ENCODE measurements around the gene GCNT1. TPM values are rescaled to one million over a fixed set of nuclear protein-coding genes. Genes with fewer than 3 reads are reported as not detected.

The GCNT1 gene
- total and polyA plus RNA-seq, 10 donors, result 2.5 to 54.5 (median 26.4) TPM

DNA sequence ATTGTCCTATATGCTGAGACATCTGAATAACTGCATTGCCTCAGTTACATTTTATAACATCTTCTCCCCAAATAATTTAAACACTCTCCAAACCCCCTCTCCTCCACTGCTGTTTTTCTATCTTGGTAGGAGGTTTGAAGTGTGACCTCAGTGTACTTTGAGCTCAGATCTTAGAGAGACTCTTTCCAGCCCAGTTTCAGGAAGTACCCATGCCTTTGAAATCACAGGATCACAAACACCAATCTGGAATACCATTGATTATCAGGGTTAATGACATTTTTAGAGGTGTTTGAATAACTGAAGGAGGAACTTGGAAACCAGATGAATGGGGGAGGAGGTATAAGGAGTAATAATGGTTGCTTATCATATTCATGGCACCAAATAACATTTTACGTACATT lies 93.2 kb downstream of the GCNT1 start:
- 88 to 98% (median 97%) methylated on average over 1 of the region's 1 CpG for WGBS, 5 donors
- TF ChIP-seq, protein P1, sequence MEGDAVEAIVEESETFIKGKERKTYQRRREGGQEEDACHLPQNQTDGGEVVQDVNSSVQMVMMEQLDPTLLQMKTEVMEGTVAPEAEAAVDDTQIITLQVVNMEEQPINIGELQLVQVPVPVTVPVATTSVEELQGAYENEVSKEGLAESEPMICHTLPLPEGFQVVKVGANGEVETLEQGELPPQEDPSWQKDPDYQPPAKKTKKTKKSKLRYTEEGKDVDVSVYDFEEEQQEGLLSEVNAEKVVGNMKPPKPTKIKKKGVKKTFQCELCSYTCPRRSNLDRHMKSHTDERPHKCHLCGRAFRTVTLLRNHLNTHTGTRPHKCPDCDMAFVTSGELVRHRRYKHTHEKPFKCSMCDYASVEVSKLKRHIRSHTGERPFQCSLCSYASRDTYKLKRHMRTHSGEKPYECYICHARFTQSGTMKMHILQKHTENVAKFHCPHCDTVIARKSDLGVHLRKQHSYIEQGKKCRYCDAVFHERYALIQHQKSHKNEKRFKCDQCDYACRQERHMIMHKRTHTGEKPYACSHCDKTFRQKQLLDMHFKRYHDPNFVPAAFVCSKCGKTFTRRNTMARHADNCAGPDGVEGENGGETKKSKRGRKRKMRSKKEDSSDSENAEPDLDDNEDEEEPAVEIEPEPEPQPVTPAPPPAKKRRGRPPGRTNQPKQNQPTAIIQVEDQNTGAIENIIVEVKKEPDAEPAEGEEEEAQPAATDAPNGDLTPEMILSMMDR (IDR thresholded peaks at IDR 0.05 in 8 of 11, conservative IDR thresholded peaks at IDR 0.05 in 3 of 11), result no peak
- no peak for TF ChIP-seq POLR2A (IDR thresholded peaks at IDR 0.05)
- TF ChIP-seq POLR2AphosphoS5 (IDR thresholded peaks at IDR 0.05), result no peak

DNA sequence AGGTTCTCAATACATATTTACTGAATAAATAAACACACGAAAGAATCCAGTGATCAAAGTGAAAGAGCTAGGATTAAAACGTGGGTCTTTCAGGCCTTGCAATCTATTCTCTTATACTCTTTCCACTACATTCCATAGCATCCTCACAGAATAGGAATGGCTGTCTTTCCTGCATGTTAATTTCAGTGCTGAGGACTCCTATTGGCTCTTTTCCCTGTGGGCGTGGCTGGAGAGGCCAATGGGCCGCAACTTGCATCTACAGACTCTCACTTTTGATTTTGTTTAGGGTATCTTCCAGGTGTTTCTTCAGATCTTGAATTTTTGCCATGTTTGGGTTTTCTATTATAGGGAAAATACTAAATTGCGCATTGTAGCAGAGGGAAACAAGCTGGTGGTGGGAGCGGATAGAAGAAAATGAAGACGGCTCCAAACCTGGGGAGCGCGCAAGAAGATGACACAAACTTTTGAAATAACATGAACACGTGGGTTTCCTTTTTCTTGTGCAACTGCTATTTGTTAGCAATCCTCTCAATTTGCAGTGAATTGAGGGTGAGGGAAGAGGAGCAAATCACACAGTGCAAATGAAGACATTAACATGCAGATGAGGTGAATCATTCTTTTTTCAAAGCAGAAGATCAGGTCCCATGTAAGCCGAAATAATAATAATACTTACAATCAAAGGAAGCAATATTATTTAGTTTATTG lies 93.9 kb downstream of the GCNT1 start:
- Histone ChIP-seq H3K27ac (no peak overlapping the region), H3K27me3 (replicated peaks in 1 of 7) (no peaks in the 10 kb centered on the region), H3K4me3 (no peak overlapping the region), H3K4me1 (no peaks in the 10 kb centered on the region), H3K9me3 (no peaks in the 10 kb centered on the region), H3K36me3 (no peaks in the 10 kb centered on the region)
- DNase-seq, result no peak
- intact Hi-C loops (cut with DNase I; ENCODE audit: low total_unique reads), result no loop called here
- 78 to 90% (median 85%) methylated on average over 11 of the region's 11 CpGs for WGBS, 5 donors
- TF ChIP-seq, protein P1 (IDR thresholded peaks at IDR 0.05 in 8 of 11, conservative IDR thresholded peaks at IDR 0.05 in 3 of 11), result no peak
- TF ChIP-seq POLR2A (IDR thresholded peaks at IDR 0.05) (no peak), POLR2AphosphoS5 (IDR thresholded peaks at IDR 0.05) (no peak)

More for the DNA sequence above, 93.2 kb downstream of the GCNT1 start:
- H3K4me3 ChIP-seq, result no peak overlapping the region
- H3K9me3 ChIP-seq, result no peaks in the 10 kb centered on the region
- no peak for DNase-seq
- intact Hi-C loops (cut with DNase I; ENCODE audit: low total_unique reads), result no loop called here
- H3K4me1 ChIP-seq, result no peaks in the 10 kb centered on the region
- no peaks in the 10 kb centered on the region for H3K27me3 ChIP-seq (replicated peaks in 1 of 7)
- H3K36me3 ChIP-seq, result no peaks in the 10 kb centered on the region
- no peak overlapping the region for H3K27ac ChIP-seq

DNA sequence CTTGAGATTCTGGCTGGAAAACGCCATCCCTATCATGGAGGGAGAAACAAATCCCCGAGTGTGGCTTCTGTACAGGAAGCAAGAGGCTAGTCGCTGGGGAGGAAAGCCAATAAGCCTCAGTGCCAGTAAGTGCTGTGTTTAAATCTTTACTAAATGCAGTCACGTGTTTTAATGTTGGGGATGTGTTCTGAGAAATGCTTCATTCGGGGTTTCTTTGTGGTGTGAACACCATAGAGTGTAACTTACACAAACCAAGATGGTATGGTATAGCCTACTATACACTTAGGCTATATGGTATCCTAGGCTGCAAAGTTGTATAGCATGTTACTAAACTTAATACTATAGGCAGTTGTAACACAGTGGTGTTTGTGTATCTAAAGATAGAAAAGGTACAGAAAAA lies 94.7 kb downstream of the GCNT1 start:
- Histone ChIP-seq H3K27ac (no peak overlapping the region), H3K36me3 (no peaks in the 10 kb centered on the region), H3K27me3 (replicated peaks in 1 of 7) (no peaks in the 10 kb centered on the region), H3K9me3 (peaks cover 0 to 2% (median 0%) of the 10 kb centered on the region in 8 donors), H3K4me3 (no peak overlapping the region), H3K4me1 (peaks cover 0 to 6% (median 0%) of the 10 kb centered on the region in 6 donors)
- DNase-seq, result no peak
- WGBS, 5 donors, result 63 to 75% (median 65%) methylated on average over 5 of the region's 5 CpGs
- intact Hi-C loops (cut with DNase I; ENCODE audit: low total_unique reads), result no loop called here
- TF ChIP-seq POLR2A (IDR thresholded peaks at IDR 0.05) (no peak), POLR2AphosphoS5 (IDR thresholded peaks at IDR 0.05) (no peak)
- TF ChIP-seq, protein P1 (IDR thresholded peaks at IDR 0.05 in 8 of 11, conservative IDR thresholded peaks at IDR 0.05 in 3 of 11), result no peak

Other genes starting within 250 kb of the GCNT1 start
- gene RFK, start 64.8 kb upstream of the GCNT1 start, total RNA-seq, result 10 to 100 TPM; 11.7 to 21.4 (median 16.4) TPM
- gene RFK, start 64.8 kb upstream of the GCNT1 start, polyA plus RNA-seq, result 10 to 100 TPM in 2 of 3 donors, 1 to 10 TPM in 1; 5.4 to 13.6 (median 10.1) TPM

Measured in spleen (tissue), 11 donors.